ENCODE data around the gene GUCD1. TPM values are rescaled to one million over a fixed set of nuclear protein-coding genes. Genes with fewer than 3 reads are reported as not detected.

The GUCD1 gene
- total and polyA plus RNA-seq, 2 of the 13 experiments (the other 11 are each of a cell fraction or from before 2014, with no cell fraction given): 128 to 245 TPM

- TF ChIP-seq YEATS2 (CRISPR knock-in tag; IDR thresholded peaks at IDR 0.05; ENCODE audit: borderline replicate concordance) (0 out of 2 replicates have a peak, but pooled peaks have one; percentile 32), ZFP90 (CRISPR knock-in tag; IDR thresholded peaks at IDR 0.05; ENCODE audit: borderline replicate concordance) (peak; percentile 59; the same call in 1 of the 2 replicates), ZHX2 (IDR thresholded peaks at IDR 0.05; ENCODE audit: low read depth) (no peak), ZHX2 (CRISPR knock-in tag; IDR thresholded peaks at IDR 0.05; ENCODE audit: borderline replicate concordance) (no peak), ATF7 (IDR thresholded peaks at IDR 0.05) (peak; percentile 92), ATF7 (CRISPR knock-in tag; IDR thresholded peaks at IDR 0.05) (peak; percentile 96), EP300 (IDR thresholded peaks at IDR 0.05; ENCODE audit: low read depth in 2 of 2, low read length in 2 of 2) (peak; percentile 82 to 91), EP300 (CRISPR knock-in tag; IDR thresholded peaks at IDR 0.05; ENCODE audit: borderline replicate concordance) (peak; percentile 95), ZNF746 (CRISPR knock-in tag; IDR thresholded peaks at IDR 0.05) (peak; percentile 90; the same call in 1 of the 2 replicates), ZBTB39 (CRISPR knock-in tag; IDR thresholded peaks at IDR 0.05) (peak; percentile 84; the same call in 1 of the 2 replicates), MLXIP (CRISPR knock-in tag; IDR thresholded peaks at IDR 0.05; ENCODE audit: borderline replicate concordance) (peak; percentile 99), DR1 (CRISPR knock-in tag; IDR thresholded peaks at IDR 0.05) (peak; percentile 78), ZNF501 (CRISPR knock-in tag; IDR thresholded peaks at IDR 0.05) (peak; percentile 37; the same call in 1 of the 2 replicates), POLR2G (IDR thresholded peaks at IDR 0.05; ENCODE audit: low read depth, low read length) (peak; percentile 54; the same call in 1 of the 2 replicates), HBP1 (CRISPR knock-in tag; IDR thresholded peaks at IDR 0.05; ENCODE audit: low read depth) (peak; percentile 46; the same call in 1 of the 2 replicates)
Measured at GRCh38 chr22:24550028-24550901, 4.7 kb downstream of the GUCD1 start (continued).
